Fibroblast of lung (primary cell): ENCODE data around the gene FANCD2OS.

Source experiments
- CTCF ChIP-seq, 2 donors: IDR thresholded peaks in 1 of 2; conservative IDR thresholded peaks in 1 of 2; 1 replicate in 1 of 2; 2 replicates in 1 of 2; pipeline ENCODE4 v1.5.1; 2011 to 2012; ENCODE audit warnings: low read length in 2 of 2, control low read depth in 1 of 2, inconsistent platforms in 1 of 2, low read depth in 1 of 2, mild to moderate bottlenecking in 1 of 2
- EZH2 ChIP-seq: IDR thresholded peaks from 2 replicates; pipeline ENCODE4 v1.5.1; 2012; ENCODE audit warnings: low read length, control low read depth, mild to moderate bottlenecking; ENCODE audit errors: missing control alignments

- TF ChIP-seq CTCF (conservative IDR thresholded peaks at IDR 0.05 in 1 of 2, IDR thresholded peaks at IDR 0.05 in 1 of 2; ENCODE audit: low read depth in 1 of 2, low read length in 2 of 2) (no peak), EZH2 (no peak)
Observed at GRCh38 chr3:10142707-10143560, 34.9 kb upstream of the FANCD2OS start.
